HUES6 (cell line): ENCODE data around the gene ARHGAP30.
"Not testable (repeated sequence)": the region's sequence is repeated elsewhere in the genome, so short reads cannot be mapped to it uniquely, and the experiment has no call there.

Experiments used
- H3K27ac ChIP-seq: 2 replicates; pipeline ENCODE4 v1.7.0; 2013; ENCODE audit warnings: low read depth, mild to moderate bottlenecking, low read length, inconsistent platforms
- H3K27me3 ChIP-seq: 2 replicates; pipeline ENCODE4 v1.6.1; 2013; ENCODE audit warnings: low read length; ENCODE audit not compliant: control insufficient read depth, insufficient read depth
- H3K36me3 ChIP-seq: 2 replicates; pipeline ENCODE4 v1.6.1; 2013; ENCODE audit warnings: low read length; ENCODE audit not compliant: control insufficient read depth, insufficient read depth
- H3K4me1 ChIP-seq: 2 replicates; pipeline ENCODE4 v1.6.1; 2013; ENCODE audit warnings: low read length; ENCODE audit not compliant: control insufficient read depth, insufficient read depth
- H3K4me3 ChIP-seq: 2 replicates; pipeline ENCODE4 v1.5.1; 2013; ENCODE audit warnings: low read depth, low read length
- H3K9ac ChIP-seq: one replicate; pipeline ENCODE4 v1.6.1; 2013; ENCODE audit warnings: mild to moderate bottlenecking, low read length
- H3K9me3 ChIP-seq: 2 replicates; pipeline ENCODE4 v1.6.1; 2013; ENCODE audit warnings: low read depth, low read length; ENCODE audit not compliant: control insufficient read depth, insufficient read depth

Gene ARHGAP30

GRCh38 chr1:161068306-161069234 lies 1.1 kb downstream of the ARHGAP30 start:
- Histone ChIP-seq H3K9ac (no peak overlapping the region), H3K27ac (no peak overlapping the region), H3K9me3 (no peaks in the 10 kb centered on the region), H3K4me1 (peaks cover 5% of the 10 kb centered on the region), H3K36me3 (no peaks in the 10 kb centered on the region), H3K27me3 (no peaks in the 10 kb centered on the region), H3K4me3 (no peak overlapping the region)

GRCh38 chr1:161066694-161067093 lies 3.0 kb downstream of the ARHGAP30 start:
- no peak overlapping the region for H3K4me3 ChIP-seq
- H3K9ac ChIP-seq = no peak overlapping the region
- H3K27ac ChIP-seq = no peak overlapping the region
- H3K9me3 ChIP-seq = no peaks in the 10 kb centered on the region
- H3K4me1 ChIP-seq = peaks cover 5% of the 10 kb centered on the region
- no peaks in the 10 kb centered on the region for H3K36me3 ChIP-seq
- no peaks in the 10 kb centered on the region for H3K27me3 ChIP-seq

DNA sequence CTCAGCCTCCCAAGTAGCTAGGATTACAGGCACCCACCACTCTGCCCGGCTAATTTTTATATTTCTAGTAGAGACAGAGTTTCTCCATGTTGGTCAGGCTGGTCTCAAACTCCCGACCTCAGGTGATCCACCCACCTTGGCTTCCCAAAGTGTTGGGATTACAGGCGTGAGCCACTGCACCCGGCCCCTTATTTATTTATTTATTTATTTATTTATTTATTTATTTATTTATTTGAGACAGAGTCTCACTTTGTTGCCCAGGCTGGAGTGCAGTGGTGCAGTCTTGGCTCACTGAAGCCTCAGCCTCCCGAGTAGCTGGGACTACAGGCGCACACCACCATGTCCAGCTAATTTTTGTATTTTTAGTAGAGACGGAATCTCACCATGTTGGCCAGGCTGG lies 4.0 kb downstream of the ARHGAP30 start:
- not testable (repeated sequence) for H3K9me3 ChIP-seq, H3K27ac ChIP-seq, H3K36me3 ChIP-seq, H3K4me1 ChIP-seq, H3K4me3 ChIP-seq, H3K9ac ChIP-seq, H3K27me3 ChIP-seq

DNA sequence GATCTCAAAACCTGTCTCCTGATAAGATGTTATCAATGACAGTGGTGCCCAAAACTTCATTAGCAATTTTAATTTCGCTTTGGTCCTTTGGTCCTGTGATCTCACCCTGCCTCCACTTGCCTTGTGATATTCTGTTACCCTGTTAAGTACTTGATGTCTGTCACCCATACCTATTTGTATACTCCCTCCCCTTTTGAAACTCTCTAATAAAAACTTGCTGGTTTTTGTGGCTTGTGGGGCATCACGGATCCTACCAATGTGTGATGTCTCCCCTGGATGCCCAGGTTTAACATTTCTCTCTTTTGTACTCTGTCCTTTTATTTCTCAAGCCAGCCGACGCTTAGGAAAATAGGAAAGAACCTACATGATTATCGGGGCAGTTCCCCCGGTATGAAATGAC lies 5.8 kb downstream of the ARHGAP30 start:
- not testable (repeated sequence) for H3K36me3 ChIP-seq, H3K9ac ChIP-seq, H3K4me1 ChIP-seq, H3K9me3 ChIP-seq, H3K27ac ChIP-seq, H3K4me3 ChIP-seq, H3K27me3 ChIP-seq

- Histone ChIP-seq H3K4me1 (no peaks in the 10 kb centered on the region), H3K9me3 (no peaks in the 10 kb centered on the region), H3K27ac (no peak overlapping the region), H3K27me3 (no peaks in the 10 kb centered on the region), H3K36me3 (no peaks in the 10 kb centered on the region), H3K4me3 (no peak overlapping the region), H3K9ac (no peak overlapping the region)
Observed at GRCh38 chr1:161061419-161061818, 8.3 kb downstream of the ARHGAP30 start.

- Histone ChIP-seq H3K9me3 (no peaks in the 10 kb centered on the region), H3K4me1 (no peaks in the 10 kb centered on the region), H3K9ac (no peak overlapping the region), H3K27ac (no peak overlapping the region), H3K36me3 (no peaks in the 10 kb centered on the region), H3K27me3 (no peaks in the 10 kb centered on the region), H3K4me3 (no peak overlapping the region)
Observed at GRCh38 chr1:161059293-161059692, 10.4 kb downstream of the ARHGAP30 start.

GRCh38 chr1:161054805-161055204 lies 14.9 kb downstream of the ARHGAP30 start:
- Histone ChIP-seq H3K27ac (no peak overlapping the region), H3K4me3 (no peak overlapping the region), H3K27me3 (no peaks in the 10 kb centered on the region), H3K36me3 (no peaks in the 10 kb centered on the region), H3K4me1 (no peaks in the 10 kb centered on the region), H3K9ac (no peak overlapping the region), H3K9me3 (no peaks in the 10 kb centered on the region)

DNA sequence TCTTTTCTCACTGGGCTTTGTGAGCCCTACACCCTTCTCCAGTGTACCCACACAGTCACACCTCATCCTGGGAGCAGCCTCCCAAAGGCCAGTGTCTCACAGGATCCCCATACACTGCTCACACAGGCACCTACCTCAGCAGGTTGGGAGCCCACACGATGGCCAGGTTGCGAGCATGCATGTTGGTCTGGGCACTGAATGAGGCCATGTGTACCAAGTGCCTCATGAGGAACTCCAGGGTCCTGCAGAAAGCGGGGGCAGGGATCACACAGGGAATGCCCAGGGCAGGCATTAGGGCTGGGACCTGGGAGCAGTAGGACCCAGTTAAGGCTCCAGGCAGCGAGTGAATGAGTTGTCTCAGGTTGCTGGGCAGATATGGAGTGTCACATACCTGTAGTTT lies 15.5 kb downstream of the ARHGAP30 start:
- H3K4me1 ChIP-seq = no peaks in the 10 kb centered on the region
- H3K27ac ChIP-seq = no peak overlapping the region
- H3K4me3 ChIP-seq = no peak overlapping the region
- H3K27me3 ChIP-seq = no peaks in the 10 kb centered on the region
- H3K36me3 ChIP-seq = no peaks in the 10 kb centered on the region
- H3K9me3 ChIP-seq = no peaks in the 10 kb centered on the region
- no peak overlapping the region for H3K9ac ChIP-seq

DNA sequence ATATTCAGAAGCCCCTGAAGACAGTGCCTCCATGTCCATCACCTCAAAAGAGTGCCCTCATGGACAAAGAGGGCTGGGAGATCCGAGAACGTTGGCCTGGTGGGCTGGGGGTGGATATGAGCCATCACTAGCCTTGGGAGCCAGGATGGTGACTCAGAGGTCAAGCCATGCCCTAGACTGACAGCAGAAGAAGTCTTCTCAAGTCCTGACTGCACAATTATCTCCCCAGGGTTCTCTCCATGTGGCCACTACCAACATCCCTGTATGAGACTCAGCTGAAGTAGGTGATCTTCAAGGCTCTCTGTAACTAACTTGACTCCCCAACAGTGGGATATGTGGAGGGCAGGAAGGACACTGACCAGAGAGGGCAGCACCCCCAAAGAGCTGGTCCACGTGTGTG lies 16.8 kb downstream of the ARHGAP30 start:
- H3K27ac ChIP-seq = no peak overlapping the region
- H3K9me3 ChIP-seq = no peaks in the 10 kb centered on the region
- H3K36me3 ChIP-seq = no peaks in the 10 kb centered on the region
- no peak overlapping the region for H3K9ac ChIP-seq
- H3K27me3 ChIP-seq = peaks cover 9% of the 10 kb centered on the region; the same call in 1 of the 2 replicates
- H3K4me1 ChIP-seq = no peaks in the 10 kb centered on the region
- no peak overlapping the region for H3K4me3 ChIP-seq

DNA sequence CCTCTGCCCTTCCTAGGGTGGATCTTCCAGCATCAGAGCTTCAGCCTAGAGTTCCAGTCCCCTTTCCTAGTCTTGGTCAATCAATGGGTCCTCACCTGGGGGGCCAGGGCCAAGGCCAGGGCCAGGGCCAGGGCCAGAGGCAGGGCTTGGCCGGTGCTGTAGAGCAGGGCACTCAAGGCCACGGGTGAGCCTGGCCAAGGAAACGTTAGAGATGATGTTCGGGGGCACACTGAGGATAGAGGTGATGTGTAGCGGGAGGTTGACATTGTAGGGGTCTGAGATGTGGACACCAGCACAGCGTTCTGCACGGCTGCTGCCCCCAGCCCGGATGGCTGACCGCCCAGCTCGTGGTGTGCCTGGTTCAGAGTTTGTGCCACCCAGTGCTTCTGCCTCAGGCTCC lies 18.5 kb downstream of the ARHGAP30 start:
- Histone ChIP-seq H3K9ac (no peak overlapping the region), H3K27me3 (peaks cover 14% of the 10 kb centered on the region; the same call in 1 of the 2 replicates), H3K9me3 (no peaks in the 10 kb centered on the region), H3K4me3 (no peak overlapping the region), H3K36me3 (no peaks in the 10 kb centered on the region), H3K27ac (no peak overlapping the region), H3K4me1 (peaks cover 3% of the 10 kb centered on the region; the same call in 1 of the 2 replicates)

DNA sequence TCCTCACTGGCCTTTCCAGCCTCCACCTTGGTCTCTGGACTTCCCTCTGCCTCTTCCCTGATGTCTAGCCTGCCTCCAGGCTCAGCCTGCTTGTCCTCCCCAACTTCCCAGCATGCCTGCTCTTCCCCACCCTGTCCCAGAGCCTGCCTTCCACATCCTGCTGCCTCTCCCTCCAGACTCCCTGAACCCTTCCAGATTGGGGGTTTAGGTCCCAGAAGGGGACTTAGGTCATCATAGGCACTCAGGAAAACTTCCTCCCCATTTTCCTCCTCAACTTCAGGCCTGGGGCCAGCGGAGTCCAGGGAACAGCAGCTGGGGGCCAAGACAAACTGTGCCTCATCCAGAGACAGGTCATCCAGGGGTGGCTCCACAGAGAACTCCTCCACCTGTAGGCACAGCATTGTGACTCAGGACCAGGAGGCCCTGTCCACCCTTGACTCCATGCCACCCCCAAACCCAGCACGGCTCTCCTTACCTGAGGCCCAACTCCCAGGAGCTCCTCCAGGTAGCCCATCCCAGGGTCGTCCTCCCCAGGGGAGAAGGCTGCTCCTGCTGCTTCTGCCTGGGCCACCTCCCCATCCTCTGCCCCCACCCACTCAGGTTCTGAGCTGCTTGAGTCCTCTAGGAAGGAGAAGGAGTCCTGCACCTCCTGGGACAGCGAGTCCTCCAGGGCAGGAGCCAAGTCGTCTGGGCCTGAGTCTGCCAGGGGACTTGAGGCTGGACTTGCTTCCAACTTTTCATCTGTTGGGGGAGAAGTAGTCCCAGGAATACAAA lies 20.6 kb downstream of the ARHGAP30 start:
- H3K36me3 ChIP-seq = no peaks in the 10 kb centered on the region
- no peak overlapping the region for H3K27ac ChIP-seq
- H3K9me3 ChIP-seq = no peaks in the 10 kb centered on the region
- no peak overlapping the region for H3K9ac ChIP-seq
- H3K4me1 ChIP-seq = peaks cover 10% of the 10 kb centered on the region; the same call in 1 of the 2 replicates
- H3K27me3 ChIP-seq = peaks cover 14% of the 10 kb centered on the region; the same call in 1 of the 2 replicates
- H3K4me3 ChIP-seq = no peak overlapping the region
